GM18507 (cell line): Measurements from ENCODE around the gene WNK2.

Experiments
- DNase-seq: peaks from one replicate; pipeline ENCODE4 v3.0.0; 2011; ENCODE audit warnings: low read depth; ENCODE audit not compliant: insufficient read length; ENCODE audit errors: extremely low spot score
- FAIRE-seq: peaks from 2 replicates; lab custom pipeline; 2011; peaks lifted over from hg19 to GRCh38; lab: Jason Lieb, UNC

Gene WNK2

DNA sequence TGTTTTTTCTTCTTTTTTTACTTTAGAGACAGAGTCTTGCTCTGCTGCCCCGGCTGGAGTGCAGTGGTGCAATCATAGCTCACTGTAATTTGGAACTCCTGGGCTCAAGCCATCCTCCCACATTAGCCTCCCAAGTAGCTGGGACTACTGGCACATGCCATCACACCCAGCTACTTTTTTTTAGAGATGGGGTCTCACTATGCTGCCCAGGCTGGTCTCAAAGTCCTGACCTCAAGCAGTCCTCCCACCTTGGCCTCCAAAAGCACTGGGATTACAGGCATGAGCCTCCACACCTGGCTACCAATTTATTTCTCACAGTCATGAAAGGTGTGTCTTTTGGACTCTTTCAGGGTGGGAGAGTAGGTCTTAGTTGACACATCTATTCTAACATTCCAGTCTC is 184.5 kb downstream of the WNK2 start:
- FAIRE-seq (no peak), DNase-seq (no peak)

DNA sequence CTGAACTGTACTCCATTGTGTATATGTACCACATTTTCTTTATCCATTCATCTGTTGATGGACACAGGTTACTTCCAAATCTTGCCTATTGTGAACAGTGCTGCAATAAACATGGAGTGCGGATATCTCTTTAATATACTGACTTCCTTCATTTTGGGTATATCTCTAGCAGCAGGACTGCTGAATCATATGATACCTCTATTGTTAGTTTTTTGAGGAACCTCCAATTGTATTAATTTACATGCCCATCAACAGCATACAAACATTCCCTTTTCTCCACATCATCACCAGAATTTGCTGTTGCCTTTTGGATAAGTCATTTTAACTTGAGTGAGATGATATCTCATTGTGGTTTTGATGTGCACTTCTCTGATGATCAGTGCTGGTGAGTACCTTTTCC is 185.7 kb downstream of the WNK2 start:
- no peak for DNase-seq
- no peak for FAIRE-seq
